H1 (cell line): ENCODE results near the gene INHA. TPM values are rescaled to one million over a fixed set of nuclear protein-coding genes. Genes with fewer than 3 reads are reported as not detected.
A peak's percentile ranks its signal among the peaks of the same experiment; 100 is the strongest.

Experiments
- CTCF ChIA-PET: fragments of 300-600 bp; sonication (Branson Sonifier 250); formaldehyde crosslinking; loops from one replicate; lab custom pipeline; 2021; ENCODE audit not compliant: partially characterized antibody; lab: Charles Lee
- POLR2A ChIA-PET: fragments of 300-600 bp; sonication (Branson Sonifier 250); formaldehyde crosslinking; loops from one replicate; lab custom pipeline; 2021; ENCODE audit warnings: inconsistent platforms; ENCODE audit not compliant: partially characterized antibody; lab: Charles Lee
- DNase-seq, 2 experiments: peaks; one replicate each; pipeline versions ENCODE4 v3.0.0 to v3.0.0-alpha.2; 2010 to 2022; ENCODE audit warnings: low spot score in 2 of 2, low read depth in 1 of 2, mixed read lengths in 1 of 2
- FAIRE-seq: peaks from 2 replicates; lab custom pipeline; 2011; peaks lifted over from hg19 to GRCh38; lab: Jason Lieb, UNC
- H2AFZ ChIP-seq: 2 replicates; pipeline ENCODE4 v1.8.1; 2012; ENCODE audit warnings: low read length, inconsistent platforms
- H2AK5ac ChIP-seq: 2 replicates; pipeline ENCODE4 v1.6.1; 2013; ENCODE audit warnings: low read depth, low read length
- H2BK120ac ChIP-seq: replicated peaks from 2 replicates; pipeline ENCODE3; 2013; ENCODE audit warnings: low read depth, low read length, inconsistent platforms
- H2BK12ac ChIP-seq: 2 replicates; pipeline ENCODE4 v1.6.1; 2013; ENCODE audit warnings: low read depth, low read length
- H2BK15ac ChIP-seq: 2 replicates; pipeline ENCODE4 v1.6.1; 2013; ENCODE audit warnings: low read length
- H2BK20ac ChIP-seq: 2 replicates; pipeline ENCODE4 v1.6.1; 2013; ENCODE audit warnings: low read length
- H2BK5ac ChIP-seq: 2 replicates; pipeline ENCODE4 v1.6.1; 2013; ENCODE audit warnings: low read depth, low read length
- H3K14ac ChIP-seq: 2 replicates; pipeline ENCODE4 v1.6.1; 2013; ENCODE audit warnings: inconsistent platforms; ENCODE audit not compliant: insufficient read length
- H3K18ac ChIP-seq: 2 replicates; pipeline ENCODE4 v1.6.1; 2013; ENCODE audit warnings: low read length; ENCODE audit errors: extremely low read depth
- H3K23ac ChIP-seq: 2 replicates; pipeline ENCODE4 v1.6.1; 2013; ENCODE audit warnings: inconsistent platforms; ENCODE audit not compliant: insufficient read length
- H3K23me2 ChIP-seq: 2 replicates; pipeline ENCODE4 v1.6.1; 2013; ENCODE audit warnings: low read depth, low read length
- H3K27ac ChIP-seq: 2 replicates; pipeline ENCODE4 v1.6.1; 2011; ENCODE audit warnings: low read depth, low read length, inconsistent platforms
- H3K27me3 ChIP-seq, 4 experiments: replicated peaks in 1 of 4; 1 replicate in 1 of 4; 2 replicates in 3 of 4; pipeline versions ENCODE4 v1.6.1 to v1.8.1; 2011 to 2013; ENCODE audit warnings: low read length in 3 of 4, mild to moderate bottlenecking in 3 of 4, inconsistent platforms in 2 of 4, mixed read lengths in 2 of 4, moderate library complexity in 1 of 4; ENCODE audit not compliant: control insufficient read depth in 3 of 4, insufficient read depth in 3 of 4; ENCODE audit errors: extremely low read depth in 1 of 4
- H3K36me3 ChIP-seq, 4 experiments: 2 replicates each; pipeline versions ENCODE4 v1.6.1 to v1.8.1; 2011 to 2013; ENCODE audit warnings: mild to moderate bottlenecking in 4 of 4, low read length in 3 of 4, moderate library complexity in 2 of 4, control low read depth in 1 of 4, inconsistent platforms in 1 of 4; ENCODE audit not compliant: insufficient read depth in 4 of 4, control insufficient read depth in 2 of 4
- H3K4ac ChIP-seq: replicated peaks from 2 replicates; pipeline ENCODE3; 2013; ENCODE audit warnings: low read length, low read depth, mixed read lengths, inconsistent platforms; ENCODE audit not compliant: insufficient read length
- H3K4me1 ChIP-seq, 4 experiments: replicated peaks in 1 of 4; 1 replicate in 1 of 4; 2 replicates in 3 of 4; pipeline versions ENCODE4 v1.6.1 to v1.8.1; 2011 to 2013; ENCODE audit warnings: low read length in 3 of 4, inconsistent platforms in 2 of 4, mixed read lengths in 1 of 4; ENCODE audit not compliant: insufficient read depth in 4 of 4, control insufficient read depth in 3 of 4
- H3K4me2 ChIP-seq, 2 experiments: 2 replicates each; pipeline versions ENCODE4 v1.6.1 to v1.8.1; 2011 to 2013; ENCODE audit warnings: low read depth in 2 of 2, low read length in 2 of 2, control low read depth in 1 of 2, inconsistent platforms in 1 of 2, mild to moderate bottlenecking in 1 of 2; ENCODE audit not compliant: insufficient read depth in 1 of 2
- H3K4me3 ChIP-seq, 4 experiments: fragments of 200-600, 300-600 bp in 1 of 4; sonication (generic), shearing (Covaris generic), sonication (Bioruptor Twin) in 1 of 4; 2 replicates each; pipeline versions ENCODE4 v1.5.1 to v1.8.1; 2011 to 2016; ENCODE audit warnings: low read length in 4 of 4, low read depth in 3 of 4, control low read depth in 2 of 4, inconsistent platforms in 2 of 4, mild to moderate bottlenecking in 2 of 4, mixed read lengths in 1 of 4, moderate library complexity in 1 of 4; ENCODE audit not compliant: insufficient read depth in 2 of 4; ENCODE audit errors: extremely low read depth in 1 of 4
- H3K56ac ChIP-seq: replicated peaks from 2 replicates; pipeline ENCODE3; 2013; ENCODE audit warnings: low read depth, mild to moderate bottlenecking, mixed read lengths, low read length, inconsistent platforms; ENCODE audit not compliant: insufficient read length
- H3K79me1 ChIP-seq: 2 replicates; pipeline ENCODE4 v1.6.1; 2013; ENCODE audit warnings: low read depth, low read length, control low read depth
- H3K79me2 ChIP-seq, 2 experiments: 2 replicates each; pipeline versions ENCODE4 v1.6.1 to v1.8.1; 2012 to 2013; ENCODE audit warnings: low read length in 2 of 2, mild to moderate bottlenecking in 2 of 2, inconsistent platforms in 1 of 2; ENCODE audit not compliant: insufficient read depth in 2 of 2, control insufficient read depth in 1 of 2
- H3K9ac ChIP-seq, 4 experiments: replicated peaks in 1 of 4; 1 replicate in 1 of 4; 2 replicates in 3 of 4; pipeline versions ENCODE4 v1.6.1 to v1.8.1; 2011 to 2013; ENCODE audit warnings: low read depth in 3 of 4, low read length in 3 of 4, control low read depth in 2 of 4, mild to moderate bottlenecking in 2 of 4, moderate library complexity in 2 of 4, inconsistent platforms in 1 of 4; ENCODE audit errors: extremely low read depth in 1 of 4
- H3K9me3 ChIP-seq, 2 experiments: 2 replicates each; pipeline versions ENCODE4 v1.6.1 to v1.8.1; 2012 to 2013; ENCODE audit warnings: mild to moderate bottlenecking in 2 of 2, moderate library complexity in 2 of 2, control low read depth in 1 of 2, inconsistent platforms in 1 of 2, low read depth in 1 of 2, low read length in 1 of 2, mixed read lengths in 1 of 2; ENCODE audit not compliant: insufficient read depth in 2 of 2
- H4K20me1 ChIP-seq, 2 experiments: replicated peaks in 1 of 2; 2 replicates each; pipeline versions ENCODE3 to v1.8.1; 2011 to 2013; ENCODE audit warnings: inconsistent platforms in 2 of 2, low read length in 2 of 2, mild to moderate bottlenecking in 1 of 2; ENCODE audit not compliant: insufficient read depth in 2 of 2, control insufficient read depth in 1 of 2
- H4K5ac ChIP-seq: 2 replicates; pipeline ENCODE4 v1.6.1; 2013; ENCODE audit warnings: low read length, low read depth, mixed read lengths, inconsistent platforms; ENCODE audit not compliant: insufficient read length
- H4K8ac ChIP-seq: 2 replicates; pipeline ENCODE4 v1.8.0; 2013; ENCODE audit warnings: mild to moderate bottlenecking, moderate library complexity, low read length, inconsistent platforms; ENCODE audit not compliant: insufficient read depth; ENCODE audit errors: extremely low read depth
- H4K91ac ChIP-seq: replicated peaks from 2 replicates; pipeline ENCODE3; 2013; ENCODE audit warnings: low read length, mixed read lengths, inconsistent platforms; ENCODE audit not compliant: insufficient read length
- CHD2 ChIP-seq: IDR thresholded peaks from 2 replicates; pipeline ENCODE4 v1.6.1; 2012; ENCODE audit warnings: low read length, improper control_type of control experiment
- RAD21 ChIP-seq, 2 experiments: IDR thresholded peaks in 1 of 2; conservative IDR thresholded peaks in 1 of 2; 2 replicates each; pipeline ENCODE4 v1.6.1; 2011; ENCODE audit warnings: low read depth in 2 of 2, low read length in 2 of 2, improper control_type of control experiment in 1 of 2, inconsistent platforms in 1 of 2, mild to moderate bottlenecking in 1 of 2, moderate library complexity in 1 of 2
- RNF2 ChIP-seq: fragments of 200-900, 300-1000 bp; sonication (generic); IDR thresholded peaks from 2 replicates; pipeline ENCODE4 v1.7.1; 2016; ENCODE audit warnings: borderline replicate concordance, low read depth, mild to moderate bottlenecking, antibody characterized with exemption, low read length; ENCODE audit not compliant: poor library complexity, severe bottlenecking; ENCODE audit errors: missing control alignments
- TAF1 ChIP-seq: IDR thresholded peaks from 2 replicates; pipeline ENCODE4 v1.6.1; 2011; ENCODE audit warnings: mild to moderate bottlenecking, low read depth, low read length
- TCF12 ChIP-seq: IDR thresholded peaks from 2 replicates; pipeline ENCODE4 v1.6.1; 2011; ENCODE audit warnings: low read depth, mild to moderate bottlenecking, low read length
- WGBS, 2 experiments: shearing (Covaris generic) in 1 of 2; methylation state at CpG; one replicate each; pipeline versions ENCODE4 v1.1.6 to v1.1.7; 2013 to 2015; ENCODE audit warnings: low lambda C conversion rate in 2 of 2, mixed read lengths in 2 of 2, inconsistent platforms in 1 of 2, low coverage in 1 of 2, missing lambda C conversion rate in 1 of 2; ENCODE audit not compliant: insufficient replicate concordance in 2 of 2, insufficient coverage in 1 of 2, insufficient read length in 1 of 2; ENCODE audit errors: extremely low coverage in 1 of 2, missing lambda C conversion rate in 1 of 2; 5-methylcytosine and 5-hydroxymethylcytosine counted together
- polyA plus RNA-seq, 7 experiments: library from polyadenylated mRNA; depleted of rRNA in 3 of 7; stranded (reverse) in 5 of 7; unstranded in 2 of 7; fragments of >200 nt in 5 of 7; fragments of 200-250 nt in 2 of 7; gene quantifications; 1 replicate in 5 of 7; 2 replicates in 1 of 7; 4 replicates in 1 of 7; pipeline versions ENCODE4 v1.2.1 to v1.2.3, GENCODE V29; 2011 to 2013; ENCODE audit warnings: missing spikeins in 2 of 7, mixed read lengths in 2 of 7
- total RNA-seq: library from RNA; stranded (reverse); fragmentation: NEBNext Ultra II Directional; extraction: Animal tissue kit (Norgen Biotek cat#: 25700); gene quantifications from 2 replicates; pipeline ENCODE4 v1.2.1, GENCODE V29; 2021

INHA gene
- total and polyA plus RNA-seq, 2 of the 8 experiments (the other 6 are each of a cell fraction or from before 2014, with no cell fraction given), result 0.65 to 2.7 TPM

DNA sequence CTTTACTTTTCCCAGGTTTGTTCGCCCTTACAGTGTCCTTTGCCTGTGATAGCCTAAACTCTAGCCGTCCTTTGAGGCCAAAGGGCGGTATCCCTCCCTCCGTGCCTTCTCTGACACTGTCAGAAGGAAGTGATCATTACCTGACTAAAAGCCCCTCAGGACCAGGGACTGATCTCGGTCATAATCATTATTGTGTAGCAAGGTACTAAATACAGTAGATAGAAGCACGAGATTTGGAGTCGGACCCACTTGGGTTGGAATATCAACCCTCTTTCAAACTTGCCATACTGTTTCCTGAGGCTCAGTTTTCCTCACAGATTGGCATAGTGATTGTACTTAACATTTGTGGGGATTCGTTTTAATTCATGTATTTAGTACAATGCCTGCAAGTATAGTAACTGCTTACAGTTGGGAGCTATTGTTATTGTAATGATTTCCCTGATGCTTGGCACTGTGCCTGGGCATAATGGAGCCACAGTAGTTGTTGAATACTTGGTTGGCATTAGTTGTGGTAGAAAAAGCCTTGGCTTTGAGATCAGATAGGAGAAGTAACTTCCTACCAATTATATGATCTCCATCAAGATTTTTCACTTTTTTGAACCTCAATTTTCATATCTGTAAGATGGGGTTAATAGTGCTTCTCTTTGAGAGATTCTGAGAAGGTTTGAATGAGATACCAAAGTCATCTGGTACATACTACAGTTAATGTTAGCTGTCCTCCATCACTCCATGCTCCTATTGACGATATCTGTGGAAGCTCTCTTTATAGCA, 26.4 kb downstream of the INHA start:
- peak overlapping the region; percentile 92 for H2BK15ac ChIP-seq
- DNase-seq, result no peak
- peak overlapping the region; percentile 54; the same call in 1 of the 2 replicates for H2AK5ac ChIP-seq
- POLR2A ChIA-PET, result interaction anchor here (0.6 to 13.4 kb wide), 20 partner anchors 10 to 614 kb away, joined by 3 to 127 read pairs (median 6); partner anchors contain the start of genes CHPF, GMPPA, INHA and OBSL1
- no peak overlapping the region; the same call in 1 of the 2 replicates for H2BK20ac ChIP-seq
- peak overlapping the region; percentile 77 for H4K5ac ChIP-seq
- H3K4me3 ChIP-seq, result peak overlapping the region; percentile 75 to 87 (median 84)
- H3K27ac ChIP-seq, result 0 out of 2 replicates have a peak overlapping the region, but pooled peaks have one; percentile 4
- H2BK12ac ChIP-seq, result 0 out of 2 replicates have a peak overlapping the region, but pooled peaks have one; percentile 46
- no peaks in the 10 kb centered on the region for H3K27me3 ChIP-seq
- H3K18ac ChIP-seq, result peak overlapping the region; percentile 81; the same call in 1 of the 2 replicates
- peak overlapping the region; percentile 91 for H2AFZ ChIP-seq
- H2BK120ac ChIP-seq, result peak overlapping the region; percentile 1
- H3K23ac ChIP-seq, result no peak overlapping the region
- no peaks in the 10 kb centered on the region for H4K20me1 ChIP-seq
- H3K56ac ChIP-seq, result no peak overlapping the region
- peaks cover 0 to 6% (median 0%) of the 10 kb centered on the region in 4 experiments; a peak in 4 of 8 replicates for H3K36me3 ChIP-seq
- CTCF ChIA-PET, result interaction anchor here (0.7 to 14.4 kb wide), 9 partner anchors 22 to 77 kb away, joined by 3 to 143 read pairs (median 4); partner anchors contain the start of genes INHA and OBSL1
- no peaks in the 10 kb centered on the region for H3K79me2 ChIP-seq
- no peak overlapping the region for H3K4ac ChIP-seq
- H3K9me3 ChIP-seq, result no peaks in the 10 kb centered on the region
- peaks cover 0 to 13% (median 2%) of the 10 kb centered on the region in 4 experiments; a peak in 4 of 7 replicates for H3K4me1 ChIP-seq
- H3K9ac ChIP-seq, result peak overlapping the region in 2 of 4 experiments; percentile 48 to 71; a peak in 4 of 7 replicates
- FAIRE-seq, result no peak
- WGBS, 2 experiments, result 34% methylated on average over 9 of the region's 9 CpGs; no CpG with 5 or more reads in 1 of the 2 experiments
- peaks cover 2% of the 10 kb centered on the region; the same call in 1 of the 2 replicates for H3K23me2 ChIP-seq
- no peak overlapping the region for H3K14ac ChIP-seq
- H2BK5ac ChIP-seq, result peak overlapping the region; percentile 95
- H3K79me1 ChIP-seq, result no peaks in the 10 kb centered on the region; the same call in 1 of the 2 replicates
- H4K8ac ChIP-seq, result peak overlapping the region; percentile 82; the same call in 1 of the 2 replicates
- TF ChIP-seq TAF1 (no peak), RAD21 (IDR thresholded peaks at IDR 0.05 in 1 of 2, conservative IDR thresholded peaks at IDR 0.05 in 1 of 2; ENCODE audit: low read depth in 2 of 2, low read length in 2 of 2) (no peak), RNF2 (no peak), CHD2 (no peak), TCF12 (no peak)
- TF ChIP-seq, all 59 proteins: peak for 0
- Histone ChIP-seq H4K91ac (peak overlapping the region; percentile 80), H3K4me2 (peak overlapping the region; percentile 84 to 88)
